H1 (cell line): ENCODE data around the gene RBM26. TPM values are rescaled to one million over a fixed set of nuclear protein-coding genes. Genes with fewer than 3 reads are reported as not detected.

Source experiments
- CHD7 ChIP-seq: fragments of 300-600 bp; sonication (generic); IDR thresholded peaks from 2 replicates; pipeline ENCODE4 v1.7.1; 2012; ENCODE audit warnings: low read length, moderate library complexity, mild to moderate bottlenecking, inconsistent platforms; ENCODE audit not compliant: insufficient replicate concordance
- HDAC6 ChIP-seq: IDR thresholded peaks from one replicate; pipeline ENCODE4 v1.7.1; 2012; ENCODE audit warnings: low read depth, mild to moderate bottlenecking, inconsistent platforms, low read length, moderate library complexity
- POLR2A ChIP-seq, 2 experiments: IDR thresholded peaks; 1 replicate in 1 of 2; 2 replicates in 1 of 2; pipeline ENCODE4 v1.6.1; 2011; ENCODE audit warnings: low read depth in 2 of 2, low read length in 2 of 2, mild to moderate bottlenecking in 2 of 2; ENCODE audit errors: control extremely low read depth in 1 of 2
- SP2 ChIP-seq: IDR thresholded peaks from 2 replicates; pipeline ENCODE4 v1.6.1; 2012; ENCODE audit warnings: mild to moderate bottlenecking, low read length, inconsistent platforms
- SP4 ChIP-seq: IDR thresholded peaks from 2 replicates; pipeline ENCODE4 v1.6.1; 2012; ENCODE audit warnings: low read length, inconsistent platforms
- USF2 ChIP-seq: IDR thresholded peaks from 2 replicates; pipeline ENCODE4 v1.6.1; 2011; ENCODE audit warnings: low read length, improper control_type of control experiment
- polyA plus RNA-seq, 7 experiments: library from polyadenylated mRNA; depleted of rRNA in 3 of 7; stranded (reverse) in 5 of 7; unstranded in 2 of 7; fragments of >200 nt in 5 of 7; fragments of 200-250 nt in 2 of 7; gene quantifications; 1 replicate in 5 of 7; 2 replicates in 1 of 7; 4 replicates in 1 of 7; pipeline versions ENCODE4 v1.2.1 to v1.2.3, GENCODE V29; 2011 to 2013; ENCODE audit warnings: missing spikeins in 2 of 7, mixed read lengths in 2 of 7
- total RNA-seq: library from RNA; stranded (reverse); fragmentation: NEBNext Ultra II Directional; extraction: Animal tissue kit (Norgen Biotek cat#: 25700); gene quantifications from 2 replicates; pipeline ENCODE4 v1.2.1, GENCODE V29; 2021

Gene RBM26
- total and polyA plus RNA-seq, 2 of the 8 experiments (the other 6 are each of a cell fraction or from before 2014, with no cell fraction given): 20.3 to 65.5 TPM

- TF ChIP-seq CHD7: no peak
- TF ChIP-seq POLR2A (IDR thresholded peaks at IDR 0.05; ENCODE audit: control extremely low read depth in 1 of 2, low read depth in 2 of 2, low read length in 2 of 2): no peak
- TF ChIP-seq USF2: no peak
- no peak for TF ChIP-seq SP2
- TF ChIP-seq HDAC6: no peak
- no peak for TF ChIP-seq SP4
Observed at GRCh38 chr13:79447141-79447540, 41.1 kb upstream of the RBM26 start (continued).
